Liver (tissue), 3 donors: Measurements from ENCODE around the gene COQ7.

ENCODE experiments used
- EGR1 ChIP-seq, 2 donors: IDR thresholded peaks; 2 replicates each; pipeline ENCODE4 v1.6.1; 2016 to 2018; ENCODE audit warnings: antibody characterized with exemption in 2 of 2, low read depth in 2 of 2
- FOXA1 ChIP-seq: IDR thresholded peaks from 2 replicates; pipeline ENCODE4 v1.6.1; 2016; ENCODE audit warnings: antibody characterized with exemption
- GABPA ChIP-seq, 2 donors: IDR thresholded peaks in 1 of 2; conservative IDR thresholded peaks in 1 of 2; 2 replicates each; pipeline ENCODE4 v1.6.1; 2016; ENCODE audit warnings: antibody characterized with exemption in 2 of 2, mild to moderate bottlenecking in 1 of 2, moderate library complexity in 1 of 2
- NR2F2 ChIP-seq: IDR thresholded peaks from 2 replicates; pipeline ENCODE4 v1.6.1; 2016; ENCODE audit warnings: antibody characterized with exemption
- RAD21 ChIP-seq, 2 donors: IDR thresholded peaks; 2 replicates each; pipeline ENCODE4 v1.6.1; 2016; ENCODE audit warnings: antibody characterized with exemption in 2 of 2, mild to moderate bottlenecking in 2 of 2
- RXRA ChIP-seq, 2 donors: IDR thresholded peaks; 2 replicates each; pipeline ENCODE4 v1.6.1; 2017 to 2018; ENCODE audit warnings: antibody characterized with exemption in 2 of 2, mild to moderate bottlenecking in 1 of 2
- SP1 ChIP-seq: IDR thresholded peaks from 2 replicates; pipeline ENCODE4 v1.6.1; 2018; ENCODE audit warnings: antibody characterized with exemption, mild to moderate bottlenecking
- TAF1 ChIP-seq: conservative IDR thresholded peaks from 2 replicates; pipeline ENCODE4 v1.6.1; 2016; ENCODE audit warnings: antibody characterized with exemption, mild to moderate bottlenecking
- YY1 ChIP-seq: IDR thresholded peaks from 2 replicates; pipeline ENCODE4 v1.6.1; 2016; ENCODE audit warnings: antibody characterized with exemption, mild to moderate bottlenecking
- TF ChIP-seq, protein P1 (sequence below): fragments of 150-350 bp; IDR thresholded peaks from 2 replicates; pipeline ENCODE4 v1.5.1; 2017; ENCODE audit warnings: improper control_type of control experiment, low read depth, low read length; ENCODE audit not compliant: missing input control
- TF ChIP-seq, protein P2 (sequence below): IDR thresholded peaks from 2 replicates; pipeline ENCODE4 v1.6.1; 2016; ENCODE audit warnings: antibody characterized with exemption
- TF ChIP-seq, protein P3 (sequence below): IDR thresholded peaks from 2 replicates; pipeline ENCODE4 v1.6.1; 2016; ENCODE audit warnings: antibody characterized with exemption, mild to moderate bottlenecking
- TF ChIP-seq, protein P4 (sequence below): IDR thresholded peaks from 2 replicates; pipeline ENCODE4 v1.6.1; 2016; ENCODE audit warnings: antibody characterized with exemption
- donor health status: healthy.
- donor health status: healthy.

DNA sequence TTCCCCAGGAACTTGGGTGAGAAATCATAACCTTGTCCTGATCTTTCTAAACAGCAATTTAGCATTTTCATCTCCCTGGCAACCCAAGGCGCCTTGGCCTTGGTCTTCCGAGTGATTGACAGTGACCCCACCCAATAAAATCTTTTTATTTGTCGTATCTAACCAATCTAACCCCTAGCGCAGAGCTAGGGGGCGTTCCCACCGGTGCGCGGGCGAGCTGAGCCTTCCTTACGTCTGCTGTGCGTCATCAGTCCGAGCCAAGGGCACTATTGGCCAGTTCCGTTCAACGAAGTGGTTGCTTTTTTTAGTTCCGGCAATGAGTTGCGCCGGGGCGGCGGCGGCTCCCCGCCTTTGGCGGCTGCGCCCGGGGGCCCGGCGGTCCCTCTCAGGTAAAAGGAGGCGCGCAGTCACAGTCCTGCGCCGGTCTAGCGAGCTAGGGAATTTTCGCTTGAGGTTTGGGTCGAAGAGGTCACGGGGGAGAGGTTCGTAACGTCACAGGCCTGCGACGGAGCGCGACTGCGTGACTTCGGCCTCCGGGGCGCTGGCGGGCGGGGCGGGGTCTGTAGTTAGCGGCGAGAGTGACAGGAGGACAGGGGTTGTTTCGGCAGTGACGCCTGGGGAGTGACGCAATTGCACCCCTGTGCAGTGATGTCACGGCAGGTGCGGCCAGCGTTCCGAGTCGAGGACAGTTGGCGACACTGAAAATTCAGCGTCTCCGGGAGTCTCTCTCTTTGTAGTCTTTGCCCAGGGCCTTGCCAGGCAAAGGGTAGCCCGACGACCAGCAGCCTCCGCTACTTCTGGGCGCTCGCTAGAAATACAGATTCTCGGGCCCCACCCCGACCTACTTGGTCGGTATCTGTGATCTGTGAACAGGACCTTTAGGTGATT is at the start of gene COQ7:
- TF ChIP-seq, protein P1, sequence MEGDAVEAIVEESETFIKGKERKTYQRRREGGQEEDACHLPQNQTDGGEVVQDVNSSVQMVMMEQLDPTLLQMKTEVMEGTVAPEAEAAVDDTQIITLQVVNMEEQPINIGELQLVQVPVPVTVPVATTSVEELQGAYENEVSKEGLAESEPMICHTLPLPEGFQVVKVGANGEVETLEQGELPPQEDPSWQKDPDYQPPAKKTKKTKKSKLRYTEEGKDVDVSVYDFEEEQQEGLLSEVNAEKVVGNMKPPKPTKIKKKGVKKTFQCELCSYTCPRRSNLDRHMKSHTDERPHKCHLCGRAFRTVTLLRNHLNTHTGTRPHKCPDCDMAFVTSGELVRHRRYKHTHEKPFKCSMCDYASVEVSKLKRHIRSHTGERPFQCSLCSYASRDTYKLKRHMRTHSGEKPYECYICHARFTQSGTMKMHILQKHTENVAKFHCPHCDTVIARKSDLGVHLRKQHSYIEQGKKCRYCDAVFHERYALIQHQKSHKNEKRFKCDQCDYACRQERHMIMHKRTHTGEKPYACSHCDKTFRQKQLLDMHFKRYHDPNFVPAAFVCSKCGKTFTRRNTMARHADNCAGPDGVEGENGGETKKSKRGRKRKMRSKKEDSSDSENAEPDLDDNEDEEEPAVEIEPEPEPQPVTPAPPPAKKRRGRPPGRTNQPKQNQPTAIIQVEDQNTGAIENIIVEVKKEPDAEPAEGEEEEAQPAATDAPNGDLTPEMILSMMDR: no peak
- TF ChIP-seq NR2F2 (peak; percentile 89), SP1 (peak; percentile 88), RAD21 (IDR thresholded peaks at IDR 0.05) (peak in 1 of 2 donors; percentile 20), TAF1 (peak; percentile 57), RXRA (IDR thresholded peaks at IDR 0.05) (peak; percentile 15 to 33), EGR1 (IDR thresholded peaks at IDR 0.05; ENCODE audit: low read depth in 2 of 2) (peak in 1 of 2 donors; percentile 35), YY1 (peak; percentile 59), GABPA (IDR thresholded peaks at IDR 0.05 in 1 of 2, conservative IDR thresholded peaks at IDR 0.05 in 1 of 2) (peak; percentile 22 to 85), FOXA1 (no peak)
- TF ChIP-seq, protein P2, sequence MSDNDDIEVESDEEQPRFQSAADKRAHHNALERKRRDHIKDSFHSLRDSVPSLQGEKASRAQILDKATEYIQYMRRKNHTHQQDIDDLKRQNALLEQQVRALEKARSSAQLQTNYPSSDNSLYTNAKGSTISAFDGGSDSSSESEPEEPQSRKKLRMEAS: no peak
- TF ChIP-seq, protein P3, sequence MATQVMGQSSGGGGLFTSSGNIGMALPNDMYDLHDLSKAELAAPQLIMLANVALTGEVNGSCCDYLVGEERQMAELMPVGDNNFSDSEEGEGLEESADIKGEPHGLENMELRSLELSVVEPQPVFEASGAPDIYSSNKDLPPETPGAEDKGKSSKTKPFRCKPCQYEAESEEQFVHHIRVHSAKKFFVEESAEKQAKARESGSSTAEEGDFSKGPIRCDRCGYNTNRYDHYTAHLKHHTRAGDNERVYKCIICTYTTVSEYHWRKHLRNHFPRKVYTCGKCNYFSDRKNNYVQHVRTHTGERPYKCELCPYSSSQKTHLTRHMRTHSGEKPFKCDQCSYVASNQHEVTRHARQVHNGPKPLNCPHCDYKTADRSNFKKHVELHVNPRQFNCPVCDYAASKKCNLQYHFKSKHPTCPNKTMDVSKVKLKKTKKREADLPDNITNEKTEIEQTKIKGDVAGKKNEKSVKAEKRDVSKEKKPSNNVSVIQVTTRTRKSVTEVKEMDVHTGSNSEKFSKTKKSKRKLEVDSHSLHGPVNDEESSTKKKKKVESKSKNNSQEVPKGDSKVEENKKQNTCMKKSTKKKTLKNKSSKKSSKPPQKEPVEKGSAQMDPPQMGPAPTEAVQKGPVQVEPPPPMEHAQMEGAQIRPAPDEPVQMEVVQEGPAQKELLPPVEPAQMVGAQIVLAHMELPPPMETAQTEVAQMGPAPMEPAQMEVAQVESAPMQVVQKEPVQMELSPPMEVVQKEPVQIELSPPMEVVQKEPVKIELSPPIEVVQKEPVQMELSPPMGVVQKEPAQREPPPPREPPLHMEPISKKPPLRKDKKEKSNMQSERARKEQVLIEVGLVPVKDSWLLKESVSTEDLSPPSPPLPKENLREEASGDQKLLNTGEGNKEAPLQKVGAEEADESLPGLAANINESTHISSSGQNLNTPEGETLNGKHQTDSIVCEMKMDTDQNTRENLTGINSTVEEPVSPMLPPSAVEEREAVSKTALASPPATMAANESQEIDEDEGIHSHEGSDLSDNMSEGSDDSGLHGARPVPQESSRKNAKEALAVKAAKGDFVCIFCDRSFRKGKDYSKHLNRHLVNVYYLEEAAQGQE: peak; percentile 28
- TF ChIP-seq, protein P4, sequence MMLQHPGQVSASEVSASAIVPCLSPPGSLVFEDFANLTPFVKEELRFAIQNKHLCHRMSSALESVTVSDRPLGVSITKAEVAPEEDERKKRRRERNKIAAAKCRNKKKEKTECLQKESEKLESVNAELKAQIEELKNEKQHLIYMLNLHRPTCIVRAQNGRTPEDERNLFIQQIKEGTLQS: peak; percentile 84
